HUES48 (cell line): ENCODE data around the gene PPP1R13B.

Experiments used
- H3K27ac ChIP-seq: one replicate; pipeline ENCODE4 v1.7.0; 2013; ENCODE audit warnings: low read depth, low read length, inconsistent platforms
- H3K27me3 ChIP-seq: 2 replicates; pipeline ENCODE4 v1.6.1; 2013; ENCODE audit warnings: mild to moderate bottlenecking, low read length; ENCODE audit not compliant: control insufficient read depth, insufficient read depth
- H3K36me3 ChIP-seq: 2 replicates; pipeline ENCODE4 v1.6.1; 2013; ENCODE audit warnings: low read length; ENCODE audit not compliant: control insufficient read depth, insufficient read depth
- H3K4me1 ChIP-seq: 2 replicates; pipeline ENCODE4 v1.6.1; 2013; ENCODE audit warnings: mild to moderate bottlenecking, low read length; ENCODE audit not compliant: control insufficient read depth, insufficient read depth
- H3K4me3 ChIP-seq: 2 replicates; pipeline ENCODE4 v1.5.1; 2013; ENCODE audit warnings: mild to moderate bottlenecking, low read depth, low read length
- H3K9ac ChIP-seq: 2 replicates; pipeline ENCODE4 v1.6.1; 2013; ENCODE audit warnings: mild to moderate bottlenecking, low read depth, low read length, moderate library complexity
- H3K9me3 ChIP-seq: 2 replicates; pipeline ENCODE4 v1.6.1; 2013; ENCODE audit warnings: low read length; ENCODE audit not compliant: control insufficient read depth, insufficient read depth

Gene PPP1R13B

GRCh38 chr14:103879570-103880347 is 32.4 kb upstream of the PPP1R13B start:
- H3K9ac ChIP-seq = no peak overlapping the region
- no peaks in the 10 kb centered on the region for H3K27me3 ChIP-seq
- H3K9me3 ChIP-seq = no peaks in the 10 kb centered on the region
- no peak overlapping the region for H3K27ac ChIP-seq
- H3K36me3 ChIP-seq = no peaks in the 10 kb centered on the region
- no peak overlapping the region for H3K4me3 ChIP-seq
- H3K4me1 ChIP-seq = peaks cover 14% of the 10 kb centered on the region

DNA sequence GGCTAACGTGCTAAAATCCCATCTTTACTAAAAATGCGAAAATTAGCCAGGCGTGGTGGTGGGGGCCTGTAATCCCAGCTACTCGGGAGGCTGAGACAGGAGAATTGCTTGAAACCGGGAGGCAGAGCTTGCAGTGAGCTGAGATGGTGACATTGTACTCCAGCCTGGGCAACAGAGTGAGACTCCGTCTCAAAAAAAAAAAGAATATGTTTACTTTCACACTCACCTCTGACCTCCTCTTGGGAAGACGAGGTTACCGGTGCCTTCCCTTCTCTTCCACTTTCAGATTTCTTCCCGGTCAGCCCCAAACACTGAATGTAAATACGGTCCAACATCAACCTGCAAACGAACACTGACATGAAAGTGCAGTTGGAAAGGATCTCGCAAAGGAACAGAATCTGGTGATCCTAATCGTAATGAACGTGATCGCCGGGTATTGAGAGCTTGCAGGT is 31.8 kb upstream of the PPP1R13B start:
- no peaks in the 10 kb centered on the region for H3K9me3 ChIP-seq
- H3K27ac ChIP-seq = no peak overlapping the region
- H3K4me1 ChIP-seq = peaks cover 14% of the 10 kb centered on the region
- no peak overlapping the region for H3K9ac ChIP-seq
- no peaks in the 10 kb centered on the region for H3K27me3 ChIP-seq
- H3K36me3 ChIP-seq = no peaks in the 10 kb centered on the region
- H3K4me3 ChIP-seq = no peak overlapping the region

DNA sequence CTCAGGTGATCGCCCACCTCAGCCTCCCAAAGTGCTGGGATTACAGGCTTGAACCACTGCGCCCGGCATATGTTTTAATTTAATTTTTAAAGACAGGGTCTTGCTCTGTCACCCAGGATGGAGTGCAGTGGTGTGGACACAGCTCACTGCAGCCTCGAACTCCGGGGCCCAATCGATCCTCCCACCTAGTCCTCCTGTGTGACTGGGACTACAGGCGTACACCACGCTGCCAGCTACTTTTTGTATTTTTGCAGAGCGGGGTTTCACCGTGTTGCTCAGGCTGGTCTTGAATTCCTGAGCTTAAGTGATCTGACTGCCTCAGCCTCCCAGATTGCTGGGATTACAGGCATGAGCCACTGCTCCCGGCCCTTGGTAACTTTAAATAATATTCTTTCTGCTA is 30.8 kb upstream of the PPP1R13B start:
- no peaks in the 10 kb centered on the region for H3K36me3 ChIP-seq
- no peak overlapping the region for H3K4me3 ChIP-seq
- no peak overlapping the region for H3K9ac ChIP-seq
- no peaks in the 10 kb centered on the region for H3K27me3 ChIP-seq
- H3K27ac ChIP-seq = no peak overlapping the region
- peaks cover 14% of the 10 kb centered on the region for H3K4me1 ChIP-seq
- no peaks in the 10 kb centered on the region for H3K9me3 ChIP-seq

DNA sequence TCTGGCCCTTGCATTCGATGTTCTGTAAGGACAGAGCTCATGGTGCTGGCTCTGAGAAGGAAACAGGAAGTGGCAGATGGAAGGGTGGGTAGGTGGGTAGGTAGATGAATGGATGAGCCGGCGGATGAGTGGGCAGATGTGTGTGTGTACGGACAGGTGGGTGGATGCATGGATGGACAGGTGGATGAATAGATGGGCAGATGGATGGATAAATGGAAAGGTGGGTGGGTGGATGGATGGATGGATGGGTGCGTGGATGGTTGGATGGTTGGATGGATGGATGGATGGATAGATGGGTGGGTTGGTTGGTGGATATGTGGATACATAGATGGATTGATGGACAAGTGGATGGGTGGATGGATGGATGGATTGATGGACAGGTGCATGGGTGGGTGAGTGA is 27.6 kb upstream of the PPP1R13B start:
- no peaks in the 10 kb centered on the region for H3K27me3 ChIP-seq
- peaks cover 14% of the 10 kb centered on the region for H3K4me1 ChIP-seq
- H3K4me3 ChIP-seq = no peak overlapping the region
- H3K9ac ChIP-seq = no peak overlapping the region
- H3K9me3 ChIP-seq = no peaks in the 10 kb centered on the region
- no peaks in the 10 kb centered on the region for H3K36me3 ChIP-seq
- H3K27ac ChIP-seq = no peak overlapping the region

DNA sequence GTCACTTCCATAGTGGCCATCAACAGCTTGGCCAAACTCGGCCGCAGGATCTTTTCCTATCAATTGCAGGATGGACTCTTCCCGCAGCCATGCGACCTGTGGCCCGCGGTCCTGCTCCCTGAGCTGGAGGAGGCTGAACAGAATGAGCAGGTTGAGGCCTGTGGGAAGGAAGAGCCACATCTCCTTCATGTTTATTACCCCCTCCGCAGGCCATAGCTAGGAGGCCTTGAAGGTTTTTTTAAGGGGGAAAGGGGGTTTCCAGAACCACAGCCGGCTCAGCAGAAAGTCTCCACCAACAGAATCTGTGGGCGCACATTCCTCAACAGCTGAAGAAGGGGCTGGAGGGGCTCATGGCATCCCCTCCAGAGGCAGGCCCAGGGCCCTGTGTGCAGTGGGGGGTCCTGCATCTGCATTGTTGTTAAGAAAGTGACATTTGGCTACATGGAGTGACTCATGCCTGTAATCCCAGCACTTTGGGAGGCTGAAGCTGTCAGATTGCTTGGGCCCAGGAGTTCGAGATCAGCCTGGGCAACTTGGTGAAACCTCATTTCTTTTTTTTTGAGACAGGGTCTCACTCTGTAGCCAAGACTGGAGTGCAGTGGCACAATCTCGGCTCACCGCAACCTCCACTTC is 25.2 kb upstream of the PPP1R13B start:
- Histone ChIP-seq H3K4me3 (peak overlapping the region; percentile 50; the same call in 1 of the 2 replicates), H3K9me3 (no peaks in the 10 kb centered on the region), H3K27ac (peak overlapping the region; percentile 67), H3K9ac (no peak overlapping the region; the same call in 1 of the 2 replicates), H3K4me1 (peaks cover 10% of the 10 kb centered on the region), H3K36me3 (no peaks in the 10 kb centered on the region), H3K27me3 (no peaks in the 10 kb centered on the region)

- Histone ChIP-seq H3K4me1 (peaks cover 10% of the 10 kb centered on the region), H3K27ac (peak overlapping the region; percentile 67), H3K27me3 (no peaks in the 10 kb centered on the region), H3K4me3 (peak overlapping the region; percentile 50), H3K9ac (no peak overlapping the region; the same call in 1 of the 2 replicates), H3K9me3 (no peaks in the 10 kb centered on the region), H3K36me3 (no peaks in the 10 kb centered on the region)
Observed at GRCh38 chr14:103871596-103872480, 24.5 kb upstream of the PPP1R13B start.

GRCh38 chr14:103870891-103871595 is 23.7 kb upstream of the PPP1R13B start:
- Histone ChIP-seq H3K27ac (no peak overlapping the region), H3K9me3 (no peaks in the 10 kb centered on the region), H3K4me3 (no peak overlapping the region), H3K4me1 (peaks cover 10% of the 10 kb centered on the region), H3K36me3 (no peaks in the 10 kb centered on the region), H3K27me3 (no peaks in the 10 kb centered on the region), H3K9ac (no peak overlapping the region)

DNA sequence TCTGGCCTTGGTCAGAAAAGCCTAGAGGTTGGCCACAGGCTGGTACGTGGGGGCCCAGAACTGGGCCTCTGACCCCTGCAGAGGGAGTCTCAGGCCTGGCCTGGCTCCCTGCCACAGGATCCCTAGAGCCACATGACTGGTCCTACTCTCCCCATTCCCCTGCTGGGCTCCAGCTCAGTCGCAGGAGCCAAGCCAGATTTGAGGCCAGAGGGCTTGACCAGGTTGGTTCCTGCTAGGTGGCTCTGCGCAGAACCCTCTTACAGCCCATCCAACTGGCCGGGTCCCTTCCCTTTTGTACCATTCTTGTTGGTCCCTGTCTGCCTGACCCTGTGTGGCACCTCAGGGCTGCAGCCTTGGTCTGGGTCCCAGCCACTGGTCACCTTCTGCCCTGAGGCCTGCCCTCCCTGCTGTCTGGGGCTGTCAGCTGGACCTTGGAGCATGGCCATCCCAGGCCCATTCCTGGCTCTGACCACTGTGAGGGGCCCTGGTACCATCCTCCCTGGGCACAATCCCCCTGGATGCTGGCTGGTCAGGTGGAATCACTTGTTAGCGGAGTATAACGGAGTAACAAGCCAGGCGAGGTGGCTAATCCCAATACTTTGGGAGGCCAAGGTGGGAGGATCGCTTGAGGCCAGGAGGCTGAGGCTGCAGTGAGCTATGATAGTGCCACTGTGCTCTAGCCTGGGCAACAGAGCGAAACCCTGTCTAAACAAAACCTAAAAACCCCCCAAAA is 22.9 kb upstream of the PPP1R13B start:
- Histone ChIP-seq H3K36me3 (no peaks in the 10 kb centered on the region), H3K9ac (no peak overlapping the region), H3K27me3 (no peaks in the 10 kb centered on the region), H3K4me3 (no peak overlapping the region), H3K9me3 (no peaks in the 10 kb centered on the region), H3K4me1 (peaks cover 10% of the 10 kb centered on the region), H3K27ac (no peak overlapping the region)

DNA sequence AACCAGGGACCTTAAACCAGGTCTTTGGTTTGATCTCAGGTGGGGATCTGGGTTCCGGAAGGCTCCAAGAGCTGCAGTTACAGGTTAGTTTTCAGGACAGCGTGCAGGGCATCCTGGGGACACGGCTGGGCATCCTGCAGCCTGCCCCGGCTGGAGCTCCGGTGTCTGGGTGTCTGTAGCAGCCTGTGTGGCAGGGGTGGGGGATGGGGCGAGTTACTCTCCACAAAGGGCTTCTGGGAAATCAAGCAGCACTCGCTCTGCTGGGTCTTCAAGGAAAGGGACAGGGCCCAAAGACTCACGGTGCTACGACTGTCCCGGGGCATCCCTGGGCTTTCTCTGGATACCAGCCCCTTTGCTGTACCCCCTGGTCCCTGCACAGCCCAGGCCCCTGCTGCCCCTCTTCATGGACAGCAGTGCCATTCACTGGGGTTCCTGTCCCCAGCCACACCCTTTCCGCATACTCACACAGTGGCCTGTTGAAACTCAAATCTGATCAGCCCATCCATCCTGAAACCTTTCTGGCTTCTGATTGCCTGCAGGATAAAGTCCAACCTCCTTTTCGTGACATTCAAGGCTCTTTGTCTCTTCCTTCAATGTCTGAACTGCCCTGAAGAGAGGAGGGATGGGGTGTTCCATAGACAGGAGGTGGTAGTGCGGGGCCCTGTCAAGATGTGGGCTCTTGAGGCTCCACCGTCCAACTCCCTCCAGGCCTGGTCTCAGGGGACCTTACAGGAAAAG is 22.2 kb upstream of the PPP1R13B start:
- Histone ChIP-seq H3K36me3 (no peaks in the 10 kb centered on the region), H3K27me3 (no peaks in the 10 kb centered on the region), H3K9me3 (no peaks in the 10 kb centered on the region), H3K4me1 (peaks cover 10% of the 10 kb centered on the region), H3K4me3 (no peak overlapping the region), H3K9ac (no peak overlapping the region), H3K27ac (no peak overlapping the region)
